Spinal cord (tissue), 10 donors: Measurements from ENCODE around the gene ATF7IP2. TPM values are rescaled to one million over a fixed set of nuclear protein-coding genes. Genes with fewer than 3 reads are reported as not detected.
"Not testable (repeated sequence)": the region's sequence is repeated elsewhere in the genome, so short reads cannot be mapped to it uniquely, and the experiment has no call there.

ENCODE experiments used
- DNase-seq, 6 donors: peaks; one replicate each; pipeline versions ENCODE4 v3.0.0 to v3.0.0-alpha.2; 2013 to 2015; ENCODE audit warnings: low spot score in 6 of 6, low read depth in 4 of 6
- H3K27ac ChIP-seq: one replicate; pipeline ENCODE4 v1.5.1; 2013; ENCODE audit warnings: low read depth, low read length, control low read depth
- H3K27me3 ChIP-seq: one replicate; pipeline ENCODE4 v1.6.1; 2013; ENCODE audit warnings: low read length; ENCODE audit not compliant: control insufficient read depth, insufficient read depth
- H3K36me3 ChIP-seq: one replicate; pipeline ENCODE4 v1.6.1; 2013; ENCODE audit warnings: low read length; ENCODE audit not compliant: control insufficient read depth, insufficient read depth
- H3K4me1 ChIP-seq: one replicate; pipeline ENCODE4 v1.6.1; 2013; ENCODE audit warnings: low read length; ENCODE audit not compliant: control insufficient read depth, insufficient read depth
- H3K4me3 ChIP-seq: one replicate; pipeline ENCODE4 v1.5.1; 2013; ENCODE audit warnings: low read depth, low read length, control low read depth
- H3K9me3 ChIP-seq: one replicate; pipeline ENCODE4 v1.6.1; 2013; ENCODE audit warnings: low read length; ENCODE audit not compliant: control insufficient read depth, insufficient read depth
- WGBS: methylation state at CpG from one replicate; pipeline ENCODE4 v1.1.5; 2013; ENCODE audit warnings: missing lambda C conversion rate; ENCODE audit not compliant: insufficient coverage; 5-methylcytosine and 5-hydroxymethylcytosine counted together
- polyA plus RNA-seq, 2 donors: library from polyadenylated mRNA; unstranded; fragments of 120-200 nt; gene quantifications; one replicate each; pipeline ENCODE4 v1.2.1, GENCODE V29; 2013; ENCODE audit not compliant: insufficient read length in 2 of 2
- total RNA-seq, 2 donors: library from RNA; depleted of rRNA in 1 of 2; stranded (reverse); fragments of 120-200 nt in 1 of 2; fragments of >200 nt in 1 of 2; gene quantifications; one replicate each; pipeline versions ENCODE4 v1.2.3 to v1.2.4, GENCODE V29; 2013 to 2014
- donor health status: healthy.

ATF7IP2 gene
- total and polyA plus RNA-seq, 4 donors = 10.4 to 16.9 (median 14.0) TPM

DNA sequence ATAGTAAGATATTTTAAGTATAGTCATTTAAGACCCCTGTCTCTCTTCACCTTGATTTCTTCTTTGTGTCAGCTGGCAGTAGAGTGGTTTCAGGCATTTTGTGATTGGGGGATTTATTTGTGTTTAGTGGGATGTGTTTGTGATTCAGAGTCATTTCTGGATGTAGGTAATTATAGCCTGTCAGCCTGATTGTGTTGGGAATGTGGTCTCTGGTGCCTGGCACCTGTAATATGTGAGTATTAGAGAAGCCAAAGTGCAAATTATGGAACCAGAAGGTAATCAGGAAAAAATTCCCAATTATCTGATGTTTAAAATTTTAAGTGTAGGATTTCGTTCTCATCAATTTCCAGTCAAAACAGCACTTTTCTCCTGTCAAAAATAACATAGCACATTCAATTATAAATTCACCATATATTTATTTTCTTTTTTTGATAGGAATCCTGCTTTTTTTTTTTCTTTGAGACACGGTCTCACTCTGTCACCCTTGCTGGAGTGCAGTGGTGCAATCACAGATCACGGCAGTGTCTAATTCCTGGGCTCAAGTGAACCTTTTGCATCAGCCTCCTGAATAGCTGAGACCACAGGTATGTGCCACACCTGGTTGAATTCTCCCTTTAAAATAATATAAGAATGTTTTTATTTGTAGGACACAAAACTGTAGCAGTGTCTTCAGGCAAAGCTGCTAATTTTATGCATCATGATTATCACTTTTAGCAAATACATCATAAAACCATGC is 42.7 kb downstream of the ATF7IP2 start:
- whole genome bisulfite sequencing = 86% methylated on average over 2 of the region's 3 CpGs
- no peaks in the 10 kb centered on the region for H3K36me3 ChIP-seq
- no peaks in the 10 kb centered on the region for H3K9me3 ChIP-seq
- no peaks in the 10 kb centered on the region for H3K4me1 ChIP-seq
- H3K27ac ChIP-seq = no peak overlapping the region
- no peak overlapping the region for H3K4me3 ChIP-seq
- H3K27me3 ChIP-seq = no peaks in the 10 kb centered on the region
- DNase-seq = no peak

- not testable (repeated sequence) for DNase-seq, H3K27ac ChIP-seq, H3K4me3 ChIP-seq, H3K27me3 ChIP-seq, H3K9me3 ChIP-seq, H3K4me1 ChIP-seq, H3K36me3 ChIP-seq
- 98% methylated on average over 10 of the region's 12 CpGs for WGBS
These were observed 43.6 kb downstream of the ATF7IP2 start for GRCh38 chr16:10429299-10429969.

GRCh38 chr16:10441726-10442125 is 55.9 kb downstream of the ATF7IP2 start:
- DNase-seq = no peak
- WGBS = no CpG with 5 or more reads among the region's 3 CpGs

GRCh38 chr16:10447289-10447688 is 61.4 kb downstream of the ATF7IP2 start:
- 100% methylated on average over 7 of the region's 9 CpGs for WGBS
- Histone ChIP-seq H3K4me3 (no peak overlapping the region), H3K4me1 (no peaks in the 10 kb centered on the region), H3K27ac (no peak overlapping the region), H3K36me3 (peaks cover 1% of the 10 kb centered on the region), H3K27me3 (no peaks in the 10 kb centered on the region), H3K9me3 (peaks cover 4% of the 10 kb centered on the region)
- DNase-seq = no peak

More at GRCh38 chr16:10441726-10442125, 55.9 kb downstream of the ATF7IP2 start:
- Histone ChIP-seq H3K4me1 (no peaks in the 10 kb centered on the region), H3K27ac (no peak overlapping the region), H3K4me3 (no peak overlapping the region), H3K36me3 (peaks cover 3% of the 10 kb centered on the region), H3K27me3 (no peaks in the 10 kb centered on the region), H3K9me3 (no peaks in the 10 kb centered on the region)

GRCh38 chr16:10452208-10453158 is 66.6 kb downstream of the ATF7IP2 start:
- H3K27ac ChIP-seq, H3K9me3 ChIP-seq, H3K4me3 ChIP-seq, H3K36me3 ChIP-seq, H3K4me1 ChIP-seq, DNase-seq, H3K27me3 ChIP-seq: not testable (repeated sequence)
- 92% methylated on average over 12 of the region's 13 CpGs for WGBS

- no peaks in the 10 kb centered on the region for H3K27me3 ChIP-seq
- H3K27ac ChIP-seq = no peak overlapping the region
- peaks cover 9% of the 10 kb centered on the region for H3K36me3 ChIP-seq
- DNase-seq = no peak
- H3K4me3 ChIP-seq = no peak overlapping the region
- 98% methylated on average over 5 of the region's 6 CpGs for WGBS
- no peaks in the 10 kb centered on the region for H3K4me1 ChIP-seq
- H3K9me3 ChIP-seq = no peaks in the 10 kb centered on the region
These were observed 67.3 kb downstream of the ATF7IP2 start for GRCh38 chr16:10453159-10453510.

DNA sequence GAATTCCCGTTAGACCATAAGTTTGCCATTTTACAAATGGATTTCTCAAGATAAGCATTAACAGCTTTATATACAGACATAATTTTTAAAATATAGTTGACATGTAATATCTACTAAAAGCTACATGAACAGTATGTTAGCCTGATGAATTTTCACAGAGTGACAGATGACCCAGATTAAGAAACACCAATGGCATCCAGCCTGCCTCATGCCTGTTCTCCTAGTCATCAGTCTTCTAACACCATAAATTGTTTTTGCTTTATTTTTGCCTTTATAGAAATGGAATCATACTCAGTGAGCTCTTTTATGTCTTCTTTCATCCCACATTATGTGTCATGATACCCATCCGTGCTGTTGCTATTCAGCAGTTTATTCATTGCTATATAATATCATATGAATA is 80.0 kb downstream of the ATF7IP2 start:
- Histone ChIP-seq H3K27me3 (no peaks in the 10 kb centered on the region), H3K4me3 (no peak overlapping the region), H3K4me1 (no peaks in the 10 kb centered on the region), H3K27ac (no peak overlapping the region), H3K9me3 (no peaks in the 10 kb centered on the region), H3K36me3 (no peaks in the 10 kb centered on the region)
- no peak for DNase-seq
- WGBS = no CpG with 5 or more reads among the region's 2 CpGs

DNA sequence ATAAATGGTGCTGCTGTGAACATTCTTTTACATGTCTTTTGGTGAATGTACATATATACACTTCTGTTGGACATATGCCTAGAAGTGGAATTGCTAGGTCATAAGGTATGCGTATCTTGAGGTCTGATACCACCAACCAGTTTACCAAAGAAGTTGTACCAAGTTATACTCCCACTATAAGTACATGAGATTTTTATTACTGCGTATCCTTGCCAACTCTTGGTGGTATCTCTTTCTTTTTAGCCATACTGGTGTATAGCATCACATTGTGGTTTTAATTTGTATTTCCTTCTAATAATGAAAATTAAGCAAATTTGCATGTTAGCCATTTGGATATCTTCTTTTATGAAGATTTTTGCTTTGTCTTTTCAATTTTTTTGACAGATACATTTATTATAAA is 80.5 kb downstream of the ATF7IP2 start:
- no peak overlapping the region for H3K27ac ChIP-seq
- no peak for DNase-seq
- H3K36me3 ChIP-seq = no peaks in the 10 kb centered on the region
- no CpG with 5 or more reads among the region's 2 CpGs for WGBS
- H3K27me3 ChIP-seq = no peaks in the 10 kb centered on the region
- H3K4me1 ChIP-seq = no peaks in the 10 kb centered on the region
- H3K9me3 ChIP-seq = no peaks in the 10 kb centered on the region
- H3K4me3 ChIP-seq = no peak overlapping the region

DNA sequence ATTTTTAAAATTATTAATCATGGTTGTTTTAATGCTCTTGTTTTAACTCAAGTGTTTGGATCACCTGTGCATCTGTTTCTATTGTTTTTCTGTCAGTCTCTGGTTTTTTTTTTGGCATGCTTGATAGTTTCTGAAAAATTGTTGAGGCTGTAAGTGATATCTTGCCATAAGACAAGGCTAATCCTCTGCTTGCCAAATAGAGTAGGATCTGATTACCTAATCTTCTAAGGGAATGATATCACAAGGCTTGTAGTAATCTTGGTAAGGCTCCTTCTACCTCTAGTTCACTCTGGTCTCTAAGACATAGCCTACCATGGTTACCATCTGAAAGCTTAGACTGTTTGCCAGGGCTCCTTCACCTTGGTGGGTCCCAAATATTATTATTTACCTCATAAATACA is 81.0 kb downstream of the ATF7IP2 start:
- Histone ChIP-seq H3K27ac (no peak overlapping the region), H3K4me1 (no peaks in the 10 kb centered on the region), H3K9me3 (no peaks in the 10 kb centered on the region), H3K36me3 (no peaks in the 10 kb centered on the region), H3K27me3 (no peaks in the 10 kb centered on the region), H3K4me3 (no peak overlapping the region)
- no peak for DNase-seq
